HepG2 (cell line): ENCODE data around the gene PLA2R1.

Experiments
- ATF3 ChIP-seq: sonication (generic); formaldehyde crosslinking; IDR thresholded peaks from 2 replicates; pipeline ENCODE4 v1.4.0; 2020; ENCODE audit warnings: missing genetic modification reagents
- CTCF ChIP-seq: sonication (generic); formaldehyde crosslinking; IDR thresholded peaks from 2 replicates; pipeline ENCODE4 v1.5.0; 2020; ENCODE audit warnings: mild to moderate bottlenecking, missing genetic modification reagents, moderate library complexity
- DMTF1 ChIP-seq: sonication (generic); formaldehyde crosslinking; IDR thresholded peaks from 2 replicates; pipeline ENCODE4 v1.4.0; 2020; ENCODE audit warnings: mild to moderate bottlenecking, missing genetic modification reagents
- DZIP1 ChIP-seq: sonication (generic); formaldehyde crosslinking; IDR thresholded peaks from 2 replicates; pipeline ENCODE4 v1.5.0; 2020; ENCODE audit warnings: mild to moderate bottlenecking, missing genetic modification reagents
- POLR2AphosphoS5 ChIP-seq: IDR thresholded peaks from 2 replicates; pipeline ENCODE4 v1.6.1; 2012; ENCODE audit warnings: low read depth, low read length
- U2AF2 ChIP-seq: fragments of 200-400 bp; formaldehyde crosslinking; IDR thresholded peaks from 2 replicates; pipeline ENCODE4 v1.6.1; 2017; ENCODE audit warnings: low read depth, mild to moderate bottlenecking, low read length
- ZNF607 ChIP-seq: sonication (generic); formaldehyde crosslinking; IDR thresholded peaks from 2 replicates; pipeline ENCODE4 v1.5.1; 2020; ENCODE audit warnings: missing genetic modification reagents, mild to moderate bottlenecking, borderline replicate concordance
- TF ChIP-seq, protein P1 (sequence below): sonication (generic); formaldehyde crosslinking; IDR thresholded peaks from 2 replicates; pipeline ENCODE4 v1.4.0; 2020; ENCODE audit warnings: missing genetic modification reagents

- no peak for TF ChIP-seq ATF3
- TF ChIP-seq CTCF = no peak
- no peak for TF ChIP-seq ZNF607 (CRISPR knock-in tag)
- TF ChIP-seq, protein P1, sequence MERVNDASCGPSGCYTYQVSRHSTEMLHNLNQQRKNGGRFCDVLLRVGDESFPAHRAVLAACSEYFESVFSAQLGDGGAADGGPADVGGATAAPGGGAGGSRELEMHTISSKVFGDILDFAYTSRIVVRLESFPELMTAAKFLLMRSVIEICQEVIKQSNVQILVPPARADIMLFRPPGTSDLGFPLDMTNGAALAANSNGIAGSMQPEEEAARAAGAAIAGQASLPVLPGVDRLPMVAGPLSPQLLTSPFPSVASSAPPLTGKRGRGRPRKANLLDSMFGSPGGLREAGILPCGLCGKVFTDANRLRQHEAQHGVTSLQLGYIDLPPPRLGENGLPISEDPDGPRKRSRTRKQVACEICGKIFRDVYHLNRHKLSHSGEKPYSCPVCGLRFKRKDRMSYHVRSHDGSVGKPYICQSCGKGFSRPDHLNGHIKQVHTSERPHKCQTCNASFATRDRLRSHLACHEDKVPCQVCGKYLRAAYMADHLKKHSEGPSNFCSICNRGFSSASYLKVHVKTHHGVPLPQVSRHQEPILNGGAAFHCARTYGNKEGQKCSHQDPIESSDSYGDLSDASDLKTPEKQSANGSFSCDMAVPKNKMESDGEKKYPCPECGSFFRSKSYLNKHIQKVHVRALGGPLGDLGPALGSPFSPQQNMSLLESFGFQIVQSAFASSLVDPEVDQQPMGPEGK (CRISPR knock-in tag) = no peak
- TF ChIP-seq DZIP1 (CRISPR knock-in tag) = no peak
- TF ChIP-seq U2AF2 = no peak
- no peak for TF ChIP-seq POLR2AphosphoS5
- TF ChIP-seq DMTF1 (CRISPR knock-in tag) = no peak
Measured at GRCh38 chr2:159938395-159938794, 124.0 kb downstream of the PLA2R1 start.
